Right cardiac atrium (tissue), 5 donors: Measurements from ENCODE around the gene WNT4. TPM values are rescaled to one million over a fixed set of nuclear protein-coding genes. Genes with fewer than 3 reads are reported as not detected.

Experiments used
- ATAC-seq, 2 donors: fragments of 200-7000 bp; cut with Tn5 transposase; one replicate each; pipeline versions ENCODE4 v1.8.0 to v1.9.1; 2020; ENCODE audit warnings: moderate library complexity in 2 of 2, mild to moderate bottlenecking in 1 of 2
- DNase-seq, 3 donors: peaks; one replicate each; pipeline ENCODE4 v3.0.0-alpha.2; 2020
- H3K27ac ChIP-seq: one replicate; pipeline ENCODE4 v1.5.1; 2013; ENCODE audit warnings: mild to moderate bottlenecking, low read length, control low read depth, moderate library complexity
- H3K27me3 ChIP-seq: one replicate; pipeline ENCODE4 v1.6.1; 2013; ENCODE audit not compliant: control insufficient read depth, insufficient read depth
- H3K4me1 ChIP-seq: one replicate; pipeline ENCODE4 v1.6.1; 2013; ENCODE audit warnings: low read length; ENCODE audit not compliant: control insufficient read depth, insufficient read depth
- H3K4me3 ChIP-seq: one replicate; pipeline ENCODE4 v1.5.1; 2013; ENCODE audit warnings: low read length, control low read depth
- H3K9me3 ChIP-seq: one replicate; pipeline ENCODE4 v1.6.1; 2013; ENCODE audit warnings: low read length; ENCODE audit not compliant: control insufficient read depth
- WGBS: extraction: QIAGEN DNeasy Blood & Tissue Kit; methylation state at CpG from one replicate; pipeline ENCODE4 v1.1.7; 2013; 5-methylcytosine and 5-hydroxymethylcytosine counted together
- intact Hi-C, 4 donors: fragments of 100-400 bp; cut with DNase I; formaldehyde crosslinking; loops; one replicate each; pipeline versions ENCODE4 v1.11.0 to v1.14.0; 2022 to 2023
- polyA plus RNA-seq: library from polyadenylated mRNA; stranded (reverse); fragments of 200-250 nt; gene quantifications from one replicate; pipeline ENCODE4 v1.2.3, GENCODE V29; 2013
- total RNA-seq, 4 donors: library from RNA; stranded (reverse); fragmentation: NEBNext Ultra II Directional; extraction: Animal tissue kit (Norgen Biotek cat#: 25700); gene quantifications; one replicate each; pipeline ENCODE4 v1.2.1, GENCODE V29; 2021
- donor health status: healthy with polysubstance abuse.
- donor health status: DM: no; HTN: yes; CAD: no.
- donor health status: DM: no; HTN: no; CAD: no.
- donor health status: DM: no; HTN: yes; CAD: no; lungs with severe emphysema.
- donor health status: DM: yes; HTN: yes; CAD: no.

Gene WNT4
- total and polyA plus RNA-seq, 5 donors, result 0.05 to 0.25 (median 0.19) TPM; not detected in 1

DNA sequence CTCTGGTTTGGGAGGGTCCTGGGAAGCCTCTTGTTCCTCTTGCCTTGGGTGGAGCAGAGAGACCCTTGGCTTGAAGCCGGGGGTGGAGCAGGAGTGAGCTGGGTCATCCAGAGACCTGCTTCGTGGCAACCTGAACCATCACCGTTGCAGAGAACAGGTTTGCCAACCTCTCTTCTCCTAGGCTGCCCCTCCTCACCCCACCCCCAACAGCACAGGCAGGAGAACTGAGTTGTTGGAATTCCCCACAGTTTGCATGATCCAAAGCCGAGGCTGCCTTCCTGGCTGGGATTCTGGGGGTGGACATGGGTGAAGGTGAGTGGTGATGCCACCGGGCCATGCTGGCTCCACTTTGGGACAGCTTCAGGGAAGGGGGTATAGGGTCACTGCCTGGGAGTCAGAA lies 2.2 kb downstream of the WNT4 start:
- 76% methylated on average over 5 of the region's 5 CpGs for WGBS
- intact Hi-C loops, result no loop called here
- H3K4me3 ChIP-seq, result no peak overlapping the region
- no peaks in the 10 kb centered on the region for H3K4me1 ChIP-seq
- H3K27ac ChIP-seq, result no peak overlapping the region
- ATAC-seq, result no peak
- H3K9me3 ChIP-seq, result no peaks in the 10 kb centered on the region
- H3K27me3 ChIP-seq, result no peaks in the 10 kb centered on the region
- no peak for DNase-seq

DNA sequence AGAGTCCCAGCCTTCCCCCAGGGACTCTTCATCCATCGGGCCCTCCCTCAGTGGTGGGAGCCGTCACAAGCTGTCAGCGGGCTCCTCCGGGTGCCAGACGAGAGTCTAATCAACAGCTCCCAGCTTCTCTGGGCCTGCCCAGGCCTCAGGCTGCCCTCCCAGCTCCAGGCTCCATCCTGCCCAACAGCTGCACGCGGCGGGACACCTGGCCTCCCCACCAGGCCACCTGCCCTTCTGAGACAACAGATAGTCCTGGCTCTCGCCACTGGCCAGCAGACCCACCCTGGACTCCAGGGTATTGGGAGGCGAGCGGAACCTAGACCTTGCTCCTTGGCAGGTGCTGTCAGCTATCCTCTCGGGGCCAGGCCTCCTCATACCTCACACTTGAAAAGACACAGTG lies 3.1 kb downstream of the WNT4 start:
- intact Hi-C loops, result no loop called here
- Histone ChIP-seq H3K9me3 (no peaks in the 10 kb centered on the region), H3K27me3 (no peaks in the 10 kb centered on the region), H3K4me3 (no peak overlapping the region), H3K4me1 (no peaks in the 10 kb centered on the region), H3K27ac (no peak overlapping the region)
- WGBS, result 83% methylated on average over 12 of the region's 12 CpGs
- ATAC-seq (no peak), DNase-seq (no peak)

DNA sequence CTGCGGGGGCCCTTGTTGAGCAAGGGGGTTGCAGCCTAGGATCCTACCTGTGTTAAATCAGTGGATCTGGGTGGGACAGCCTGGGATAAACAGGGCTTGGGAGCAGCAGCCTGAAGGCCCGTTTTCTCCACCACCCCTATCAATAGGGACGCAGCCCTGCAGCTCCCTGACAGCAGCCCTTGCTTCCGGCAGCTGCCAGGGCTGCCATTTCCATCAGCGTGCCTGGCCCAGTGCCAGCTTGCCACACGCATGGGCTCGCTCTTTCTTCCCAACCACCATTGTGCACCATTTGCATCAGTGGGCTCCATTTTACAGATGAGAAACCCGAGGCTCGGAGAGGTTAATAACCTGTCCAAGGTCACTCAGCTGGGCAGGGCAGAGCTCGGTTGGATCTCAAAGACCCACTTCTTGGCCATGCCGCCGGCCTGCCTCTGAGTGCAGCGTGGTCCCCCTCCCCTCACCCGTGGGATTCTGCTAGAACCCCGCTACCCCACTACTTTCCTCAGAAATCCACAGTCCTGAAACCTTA lies 3.8 kb downstream of the WNT4 start:
- no peak for ATAC-seq
- H3K4me1 ChIP-seq, result no peaks in the 10 kb centered on the region
- intact Hi-C loops, result no loop called here
- DNase-seq, result no peak
- H3K4me3 ChIP-seq, result no peak overlapping the region
- no peak overlapping the region for H3K27ac ChIP-seq
- H3K27me3 ChIP-seq, result no peaks in the 10 kb centered on the region
- no peaks in the 10 kb centered on the region for H3K9me3 ChIP-seq
- 79% methylated on average over 15 of the region's 15 CpGs for WGBS

DNA sequence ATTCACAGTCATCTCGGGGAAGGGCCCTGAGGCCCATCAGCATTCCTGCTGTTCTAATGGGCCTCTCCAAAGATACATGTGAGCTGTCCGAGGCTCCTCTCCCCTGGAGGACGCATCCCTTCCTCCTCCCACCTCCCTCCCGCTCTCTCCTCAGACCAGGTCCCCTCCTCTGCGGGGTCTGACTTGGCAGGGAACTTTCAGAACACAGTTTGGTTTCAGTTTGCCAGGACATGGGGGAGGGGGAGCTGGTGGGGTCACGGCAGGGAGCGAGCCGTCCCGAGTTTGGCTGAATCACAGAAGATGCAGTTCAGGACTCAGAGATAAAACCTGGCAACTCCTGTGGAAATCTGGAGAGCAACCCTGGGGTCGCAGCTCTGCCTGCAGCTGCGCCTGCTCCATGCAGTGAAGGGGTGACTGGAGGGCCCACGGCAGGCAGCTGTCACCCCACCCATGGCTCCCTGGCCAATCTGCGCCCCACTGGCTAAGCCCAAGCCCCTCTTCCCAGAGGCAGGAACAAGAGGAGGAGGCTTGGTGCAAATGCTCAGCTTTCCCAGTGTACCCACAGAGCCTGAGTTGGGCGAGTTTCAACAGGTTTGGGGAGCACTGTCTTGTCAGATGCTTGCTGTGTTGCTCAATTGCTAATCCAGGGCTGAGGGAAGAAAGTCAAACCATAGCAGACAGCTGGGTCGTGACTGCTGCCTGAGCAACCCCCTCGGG lies 5.7 kb downstream of the WNT4 start:
- intact Hi-C loops, result no loop called here
- no peaks in the 10 kb centered on the region for H3K27me3 ChIP-seq
- ATAC-seq (no peak), DNase-seq (peak in 1 of 3 donors; percentile 26)
- H3K9me3 ChIP-seq, result no peaks in the 10 kb centered on the region
- 39% methylated on average over 16 of the region's 16 CpGs for WGBS
- H3K4me3 ChIP-seq, result no peak overlapping the region
- no peak overlapping the region for H3K27ac ChIP-seq
- H3K4me1 ChIP-seq, result no peaks in the 10 kb centered on the region

DNA sequence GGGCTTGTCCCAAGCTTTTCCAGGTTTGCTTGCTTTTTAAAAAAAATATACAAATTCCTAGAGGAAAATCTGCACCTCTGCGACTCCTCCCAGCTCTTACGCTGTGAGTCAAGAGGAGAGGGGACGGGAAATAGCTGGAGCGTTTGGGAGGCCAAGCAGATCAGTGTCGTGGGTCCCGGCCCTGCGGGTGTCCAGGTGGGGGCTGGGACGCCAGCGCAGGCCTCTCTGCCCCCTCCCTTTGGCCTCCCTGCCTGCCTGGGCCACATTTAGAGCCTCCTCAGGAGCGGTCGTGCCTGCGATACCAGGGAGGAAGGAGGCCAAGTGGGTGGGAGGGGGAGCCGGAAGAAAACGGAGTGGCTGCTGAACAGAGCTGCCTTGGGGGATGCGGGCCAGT lies 9.0 kb downstream of the WNT4 start:
- WGBS, result 26% methylated on average over 15 of the region's 15 CpGs
- H3K4me3 ChIP-seq, result no peak overlapping the region
- no peaks in the 10 kb centered on the region for H3K27me3 ChIP-seq
- DNase-seq, result no peak
- no peak overlapping the region for H3K27ac ChIP-seq
- H3K9me3 ChIP-seq, result no peaks in the 10 kb centered on the region
- intact Hi-C loops, result no loop called here
- no peaks in the 10 kb centered on the region for H3K4me1 ChIP-seq
- ATAC-seq, result no peak

DNA sequence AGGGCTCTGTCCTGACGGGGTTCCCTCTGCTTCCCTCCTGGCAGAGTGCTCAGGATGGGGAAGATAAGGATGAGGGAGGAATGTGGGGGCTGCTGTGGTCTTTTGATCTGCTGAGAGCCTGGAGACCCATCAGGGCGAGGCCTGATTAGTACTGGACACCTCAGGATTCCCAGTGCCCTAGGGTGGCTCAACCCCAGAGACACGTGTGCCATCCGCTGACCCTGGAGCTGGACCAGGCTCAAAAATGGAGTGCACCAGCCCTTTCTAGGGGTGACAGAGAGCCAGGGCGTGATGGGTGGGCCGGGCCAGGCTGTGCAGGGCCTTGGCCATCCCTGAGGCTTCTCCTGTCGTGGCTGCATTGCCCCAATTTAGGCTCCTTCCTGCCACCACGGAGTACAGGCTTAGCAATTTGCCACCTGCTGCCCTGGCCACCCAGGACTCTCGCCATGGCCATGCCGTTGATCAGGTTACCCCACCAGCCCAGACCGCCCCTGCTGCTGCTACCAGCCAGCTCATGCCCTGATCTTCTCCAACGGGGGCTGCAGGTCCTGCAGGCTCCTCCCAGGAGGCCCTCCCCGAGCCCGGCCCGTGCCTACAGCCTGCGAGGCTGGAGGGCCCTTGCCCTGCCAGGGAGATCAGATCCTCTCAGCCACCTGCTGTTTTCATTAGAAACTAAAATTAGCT lies 9.5 kb downstream of the WNT4 start:
- Histone ChIP-seq H3K27ac (no peak overlapping the region), H3K27me3 (no peaks in the 10 kb centered on the region), H3K4me1 (no peaks in the 10 kb centered on the region), H3K4me3 (no peak overlapping the region), H3K9me3 (no peaks in the 10 kb centered on the region)
- 64% methylated on average over 16 of the region's 16 CpGs for WGBS
- DNase-seq (peak in 1 of 3 donors; percentile 16), ATAC-seq (no peak)
- intact Hi-C loops, result no loop called here

DNA sequence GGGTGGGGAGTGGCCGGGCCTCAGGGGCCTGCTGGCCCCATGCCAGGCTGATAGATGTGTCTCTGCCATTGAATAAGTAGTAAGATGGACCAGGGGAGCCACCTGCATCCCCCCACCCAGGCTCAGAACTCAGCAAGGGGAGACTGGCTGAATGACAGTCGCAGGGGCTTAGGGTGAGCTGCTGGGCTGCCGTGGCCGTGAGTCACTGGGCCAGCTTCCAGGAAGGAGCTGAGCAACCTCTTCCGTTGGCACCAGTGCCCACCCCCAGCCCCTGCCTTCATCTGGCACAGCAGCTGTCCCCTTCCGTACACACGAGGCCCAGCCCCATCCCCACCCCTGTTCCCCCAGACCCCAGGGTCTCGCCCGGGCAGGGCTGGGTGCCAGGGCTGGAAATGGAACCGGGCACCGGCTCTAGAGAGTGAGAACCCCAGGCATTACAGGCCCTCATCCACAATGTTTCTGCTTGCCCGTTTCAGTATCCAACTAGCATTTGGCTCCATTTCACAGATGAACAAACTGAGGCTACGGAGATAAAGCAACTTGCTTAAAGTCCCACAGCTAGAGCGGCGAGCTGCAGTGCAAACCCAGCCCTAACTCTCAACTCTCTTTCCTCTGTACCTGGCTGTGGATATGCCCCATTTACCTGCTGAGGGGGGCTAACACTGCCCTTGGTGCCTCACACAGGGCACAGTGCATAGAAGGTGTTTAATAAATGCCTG lies 10.2 kb downstream of the WNT4 start:
- intact Hi-C loops, result no loop called here
- Histone ChIP-seq H3K9me3 (no peaks in the 10 kb centered on the region), H3K27ac (no peak overlapping the region), H3K4me3 (no peak overlapping the region), H3K4me1 (no peaks in the 10 kb centered on the region), H3K27me3 (no peaks in the 10 kb centered on the region)
- DNase-seq, result peak; percentile 9 to 58 (median 41)
- 66% methylated on average over 15 of the region's 15 CpGs for WGBS
- peak in 1 of 2 donors; percentile 12 for ATAC-seq

DNA sequence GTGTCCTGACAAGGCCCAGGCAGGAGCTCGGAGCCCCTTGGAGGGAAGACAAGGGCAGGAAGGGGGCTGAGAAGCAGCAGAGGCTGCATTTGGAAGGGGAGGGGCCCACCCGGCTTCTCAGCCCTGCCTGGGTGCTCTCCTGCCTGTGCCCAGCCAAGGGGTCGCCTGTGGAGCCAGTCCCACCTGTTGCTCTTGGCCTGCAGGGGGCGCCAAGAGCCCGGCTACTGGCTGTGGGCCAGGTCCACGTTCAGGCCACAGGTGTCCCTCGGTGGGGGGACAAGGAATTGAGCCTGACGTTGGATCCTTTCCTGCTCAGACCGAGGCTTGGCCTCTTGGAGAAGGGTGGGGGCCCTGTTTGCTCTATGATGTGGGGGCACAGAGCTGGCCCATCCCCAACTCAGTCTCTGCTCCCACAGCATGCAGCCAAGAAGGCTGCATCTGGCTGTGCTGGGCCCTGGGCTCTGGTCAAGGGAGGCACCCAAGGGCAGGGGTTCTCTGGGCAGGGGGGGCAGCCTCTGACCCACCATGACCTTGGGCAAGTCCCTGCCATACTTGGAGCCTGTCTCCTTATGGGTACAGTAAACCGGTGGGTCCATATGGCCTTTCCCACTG lies 10.9 kb downstream of the WNT4 start:
- WGBS, result 25% methylated on average over 10 of the region's 10 CpGs
- no peaks in the 10 kb centered on the region for H3K27me3 ChIP-seq
- H3K9me3 ChIP-seq, result no peaks in the 10 kb centered on the region
- ATAC-seq (peak in 1 of 2 donors; percentile 34), DNase-seq (peak in 1 of 3 donors; percentile 55)
- intact Hi-C loops, result no loop called here
- no peak overlapping the region for H3K4me3 ChIP-seq
- no peak overlapping the region for H3K27ac ChIP-seq
- H3K4me1 ChIP-seq, result no peaks in the 10 kb centered on the region

DNA sequence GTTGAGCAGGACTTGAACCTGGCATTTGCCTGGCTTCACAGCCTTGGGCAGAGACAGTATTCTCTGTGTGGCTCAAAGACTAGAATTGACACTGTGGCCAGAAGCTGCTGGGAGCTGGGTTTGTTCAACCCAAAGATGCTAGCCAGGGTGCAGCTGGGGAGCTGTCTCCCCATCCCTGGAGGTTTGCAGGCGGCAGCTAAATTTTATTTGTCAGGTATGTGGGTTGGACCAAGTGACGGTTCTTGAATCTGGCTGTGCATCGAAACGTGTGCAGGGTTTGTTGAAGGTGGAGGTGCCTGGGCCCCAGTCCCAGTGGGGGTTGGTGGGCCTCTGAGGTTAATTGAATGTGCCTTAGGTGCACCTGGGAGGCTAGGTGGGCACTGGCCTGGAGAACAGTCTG lies 11.8 kb downstream of the WNT4 start:
- 88% methylated on average over 4 of the region's 4 CpGs for WGBS
- Histone ChIP-seq H3K9me3 (no peaks in the 10 kb centered on the region), H3K27ac (no peak overlapping the region), H3K4me1 (no peaks in the 10 kb centered on the region), H3K4me3 (no peak overlapping the region), H3K27me3 (no peaks in the 10 kb centered on the region)
- no peak for DNase-seq
- ATAC-seq, result no peak
- intact Hi-C loops, result no loop called here

DNA sequence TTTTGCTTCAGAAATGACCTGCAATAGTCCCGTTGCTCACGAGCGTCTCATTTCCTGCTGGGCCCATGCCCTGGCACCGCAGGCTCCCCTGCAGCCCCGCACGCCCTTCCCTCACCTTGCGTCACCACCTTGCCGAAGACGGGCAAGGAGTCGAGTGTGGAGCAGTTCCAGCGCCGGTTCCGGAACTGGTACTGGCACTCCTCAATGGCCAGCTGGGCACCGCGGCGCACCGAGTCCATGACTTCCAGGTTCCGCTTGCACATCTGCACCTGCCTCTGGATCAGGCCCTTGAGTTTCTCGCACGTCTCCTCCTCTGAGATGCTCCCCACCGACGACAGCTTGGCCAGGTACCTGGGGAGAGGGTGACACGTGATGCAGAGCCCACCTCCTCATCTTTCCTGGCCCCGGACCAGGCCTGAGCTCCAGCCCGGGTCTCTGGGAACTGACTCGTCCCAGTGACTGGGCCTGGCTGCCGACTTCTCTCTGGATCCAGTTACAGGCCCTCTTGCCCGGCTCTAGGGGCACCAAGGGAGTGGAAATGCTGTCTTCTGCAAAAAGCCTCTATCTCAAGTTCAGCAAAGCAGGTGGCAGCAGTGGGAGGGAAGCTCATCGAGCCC lies 13.3 kb downstream of the WNT4 start:
- no peaks in the 10 kb centered on the region for H3K9me3 ChIP-seq
- DNase-seq (peak in 1 of 3 donors; percentile 26), ATAC-seq (no peak)
- 89% methylated on average over 29 of the region's 29 CpGs for WGBS
- intact Hi-C loops, result loop anchor here in 1 of 4 donors (5.0 kb wide), 1 partner anchor 513 kb away; the partner anchor contains the start of gene C1QC
- H3K27me3 ChIP-seq, result no peaks in the 10 kb centered on the region
- no peak overlapping the region for H3K4me3 ChIP-seq
- H3K4me1 ChIP-seq, result no peaks in the 10 kb centered on the region
- H3K27ac ChIP-seq, result no peak overlapping the region
